AG09309 (cell line): ENCODE measurements around the gene ANKRD44.

Experiments used
- DNase-seq: peaks from one replicate; pipeline ENCODE4 v3.0.0-alpha.2; 2010; ENCODE audit warnings: low read depth
- H3K4me3 ChIP-seq: 2 replicates; pipeline ENCODE4 v1.5.1; 2011; ENCODE audit warnings: mild to moderate bottlenecking, low read depth, low read length, moderate library complexity; ENCODE audit not compliant: control insufficient read depth
- TF ChIP-seq, protein P1 (sequence below): IDR thresholded peaks from 2 replicates; pipeline ENCODE4 v1.5.1; 2011; ENCODE audit warnings: mild to moderate bottlenecking, low read depth, low read length, inconsistent platforms; ENCODE audit not compliant: insufficient read depth, control insufficient read depth; ENCODE audit errors: missing control alignments

ANKRD44 gene

DNA sequence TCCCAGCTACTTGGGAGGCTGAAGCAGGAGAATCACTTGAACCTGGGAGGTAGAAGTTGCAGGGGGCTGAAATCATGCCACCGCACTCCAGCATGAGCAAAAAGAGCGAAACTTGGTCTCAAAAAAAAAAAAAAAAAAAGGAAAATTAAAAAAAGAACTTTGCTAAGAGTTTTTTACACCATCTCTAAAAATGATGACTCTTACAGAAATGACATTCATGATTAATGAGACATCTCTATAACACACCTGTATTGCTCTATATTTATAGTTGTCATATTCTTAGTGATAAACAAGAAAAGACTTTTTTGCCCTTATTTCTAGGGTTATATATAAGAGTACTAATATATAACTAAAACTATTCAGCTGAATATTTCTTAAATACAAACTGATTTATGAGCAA lies 34.4 kb downstream of the ANKRD44 start:
- DNase-seq, result no peak
- TF ChIP-seq, protein P1, sequence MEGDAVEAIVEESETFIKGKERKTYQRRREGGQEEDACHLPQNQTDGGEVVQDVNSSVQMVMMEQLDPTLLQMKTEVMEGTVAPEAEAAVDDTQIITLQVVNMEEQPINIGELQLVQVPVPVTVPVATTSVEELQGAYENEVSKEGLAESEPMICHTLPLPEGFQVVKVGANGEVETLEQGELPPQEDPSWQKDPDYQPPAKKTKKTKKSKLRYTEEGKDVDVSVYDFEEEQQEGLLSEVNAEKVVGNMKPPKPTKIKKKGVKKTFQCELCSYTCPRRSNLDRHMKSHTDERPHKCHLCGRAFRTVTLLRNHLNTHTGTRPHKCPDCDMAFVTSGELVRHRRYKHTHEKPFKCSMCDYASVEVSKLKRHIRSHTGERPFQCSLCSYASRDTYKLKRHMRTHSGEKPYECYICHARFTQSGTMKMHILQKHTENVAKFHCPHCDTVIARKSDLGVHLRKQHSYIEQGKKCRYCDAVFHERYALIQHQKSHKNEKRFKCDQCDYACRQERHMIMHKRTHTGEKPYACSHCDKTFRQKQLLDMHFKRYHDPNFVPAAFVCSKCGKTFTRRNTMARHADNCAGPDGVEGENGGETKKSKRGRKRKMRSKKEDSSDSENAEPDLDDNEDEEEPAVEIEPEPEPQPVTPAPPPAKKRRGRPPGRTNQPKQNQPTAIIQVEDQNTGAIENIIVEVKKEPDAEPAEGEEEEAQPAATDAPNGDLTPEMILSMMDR, result no peak
- H3K4me3 ChIP-seq, result no peak overlapping the region

DNA sequence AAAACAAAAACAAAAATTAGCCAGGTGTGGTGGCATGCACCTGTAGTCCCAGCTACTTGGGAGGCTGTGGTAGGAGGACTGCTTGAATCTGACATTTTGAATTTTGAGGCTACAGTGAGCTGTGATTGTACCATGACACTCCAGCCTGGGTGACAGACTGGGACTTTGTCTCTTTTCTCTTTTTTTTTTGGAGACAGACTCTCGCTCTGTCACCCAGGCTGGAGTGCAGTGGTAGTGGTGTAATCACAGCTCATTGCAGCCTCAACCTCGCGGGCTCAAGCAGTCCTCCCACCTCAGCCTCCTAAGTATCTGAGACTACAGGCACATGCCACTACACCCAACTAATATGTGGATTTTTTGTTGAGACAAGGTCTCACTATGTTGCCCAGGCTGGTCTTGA lies 35.6 kb downstream of the ANKRD44 start:
- DNase-seq, result no peak
- TF ChIP-seq, protein P1, result no peak
- no peak overlapping the region for H3K4me3 ChIP-seq

DNA sequence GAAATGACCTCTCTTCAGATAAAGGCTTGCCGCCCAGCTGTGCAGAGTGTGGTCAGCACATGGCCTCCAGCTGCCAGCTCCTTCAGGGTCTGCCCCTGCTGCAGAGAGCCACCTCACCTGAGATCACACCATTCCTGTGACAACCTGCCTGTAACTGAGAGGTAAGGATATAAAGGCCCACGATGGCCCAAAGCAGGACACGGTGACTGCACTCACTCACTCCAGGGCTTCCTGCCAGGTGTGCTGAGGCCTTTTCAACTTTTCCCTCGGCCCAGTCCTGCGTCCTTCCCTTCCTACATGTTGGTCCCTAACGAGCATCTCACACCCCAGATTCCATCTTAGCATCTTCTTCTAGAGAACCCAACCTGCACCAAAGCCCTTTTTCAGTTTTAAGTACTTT lies 36.2 kb downstream of the ANKRD44 start:
- TF ChIP-seq, protein P1, result no peak
- no peak for DNase-seq
- no peak overlapping the region for H3K4me3 ChIP-seq

DNA sequence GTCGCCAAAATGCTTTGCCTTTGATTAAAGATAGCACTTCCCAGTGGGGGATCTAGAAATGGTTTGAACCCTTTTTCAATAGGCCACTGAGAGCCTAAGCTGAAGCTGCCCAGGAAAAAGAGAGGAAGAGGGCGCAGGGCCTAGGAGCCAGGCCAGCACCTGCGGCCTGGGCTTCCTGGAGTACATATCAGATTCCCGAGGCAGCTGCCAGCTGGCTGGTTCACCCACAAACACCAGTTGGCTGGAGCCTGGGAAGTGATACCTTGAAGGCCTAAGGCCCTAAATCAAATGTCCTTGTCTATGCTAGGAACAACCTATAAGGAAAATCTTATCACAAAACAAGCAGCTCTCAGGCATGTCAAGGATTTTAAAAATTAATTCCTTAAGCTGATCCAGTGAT lies 37.1 kb downstream of the ANKRD44 start:
- TF ChIP-seq, protein P1, result no peak
- DNase-seq, result no peak
- H3K4me3 ChIP-seq, result no peak overlapping the region

DNA sequence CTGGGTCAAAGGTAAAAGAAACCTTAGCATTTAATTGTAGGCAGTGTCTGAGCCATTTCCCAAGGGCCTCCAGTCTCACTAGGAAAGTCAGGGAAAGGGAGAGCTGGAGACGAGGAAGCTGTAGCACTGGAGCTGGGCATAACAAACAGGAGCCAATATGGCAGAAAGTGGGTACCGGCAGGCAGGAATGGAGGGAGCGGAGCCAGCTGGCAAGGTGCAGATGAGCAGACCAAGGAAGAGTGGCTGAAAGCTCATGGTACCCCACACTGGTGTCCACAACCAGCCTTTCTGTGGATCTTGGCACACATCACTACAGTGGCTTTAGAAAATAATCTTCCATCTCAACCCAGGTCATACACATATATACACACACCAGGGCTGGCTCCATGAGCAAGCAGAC lies 40.0 kb downstream of the ANKRD44 start:
- H3K4me3 ChIP-seq, result no peak overlapping the region
- DNase-seq, result no peak
- TF ChIP-seq, protein P1, result no peak

DNA sequence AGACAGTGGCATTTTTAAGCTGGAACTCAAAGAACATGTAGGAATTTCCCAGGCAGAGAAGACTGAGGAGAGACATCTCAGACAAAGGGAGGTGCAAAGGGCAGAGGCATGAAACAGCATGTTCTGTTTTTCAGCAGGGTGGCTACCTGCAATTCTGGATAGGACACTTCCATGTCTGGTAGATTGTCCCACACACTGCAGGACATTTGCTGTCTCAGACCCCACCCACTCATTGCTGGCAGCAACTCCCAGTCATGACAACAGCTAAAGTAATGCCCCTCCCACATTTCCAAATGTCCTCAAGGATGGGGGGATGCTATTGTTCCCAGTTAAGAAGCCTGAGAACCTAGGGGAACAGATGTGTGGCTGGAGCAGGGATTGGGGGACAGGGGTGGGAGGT lies 40.8 kb downstream of the ANKRD44 start:
- no peak overlapping the region for H3K4me3 ChIP-seq
- no peak for DNase-seq
- TF ChIP-seq, protein P1, result no peak
